ENCODE measurements around the gene ZWILCH.

Gene ZWILCH

DNA sequence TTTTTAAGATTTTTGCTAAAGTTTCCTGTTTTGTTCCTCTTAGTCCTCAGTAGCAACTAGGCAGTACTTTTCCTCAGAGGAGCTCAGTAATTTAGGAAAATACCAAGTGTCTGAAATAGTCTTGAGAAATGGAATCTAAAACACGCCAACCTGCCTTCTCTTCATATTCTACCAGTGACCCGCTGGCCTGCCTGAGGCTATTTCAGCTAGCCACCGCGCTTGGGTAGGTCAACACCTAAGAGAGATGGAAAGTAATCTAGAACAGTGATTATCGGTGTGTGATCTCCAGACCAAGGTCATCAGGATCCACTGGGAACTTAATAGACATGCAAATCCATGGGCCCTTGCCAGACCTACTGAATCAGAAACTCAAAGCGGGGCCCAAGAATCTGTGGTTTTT, 53.1 kb downstream of the ZWILCH start:
- no peak for DNase-seq

DNA sequence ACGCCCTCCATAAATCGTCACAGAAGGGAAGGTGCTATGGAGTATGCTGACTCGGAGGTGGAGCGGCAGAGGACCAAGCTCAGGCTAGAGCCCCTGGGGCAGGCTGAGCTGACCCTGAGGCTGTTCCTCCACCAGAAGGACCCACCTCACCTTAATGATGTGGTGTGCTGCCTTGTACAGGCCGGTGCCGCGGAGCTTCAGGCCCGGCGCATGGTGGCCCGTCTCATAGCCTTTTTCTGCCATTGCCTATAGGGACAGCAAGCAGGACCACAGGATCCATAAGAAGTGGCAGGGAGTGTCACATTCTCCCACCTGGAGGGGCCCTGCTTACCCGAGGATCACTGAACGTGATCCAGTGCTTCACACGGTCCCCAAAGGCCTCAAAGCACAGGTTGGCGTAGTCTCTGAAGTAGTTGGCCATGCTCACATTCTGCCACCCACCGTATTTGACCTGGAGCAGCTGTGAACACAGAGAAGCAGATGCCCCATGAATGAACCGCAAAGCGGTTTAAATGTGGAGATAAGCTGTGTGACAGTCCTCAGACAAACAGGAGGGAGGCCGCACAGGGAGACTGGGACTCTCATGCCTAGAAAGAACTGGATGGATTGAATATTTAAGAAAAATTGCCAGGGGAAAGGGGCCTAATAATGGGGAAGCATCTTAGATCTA, 55.9 kb downstream of the ZWILCH start:
- no peak for DNase-seq

DNA sequence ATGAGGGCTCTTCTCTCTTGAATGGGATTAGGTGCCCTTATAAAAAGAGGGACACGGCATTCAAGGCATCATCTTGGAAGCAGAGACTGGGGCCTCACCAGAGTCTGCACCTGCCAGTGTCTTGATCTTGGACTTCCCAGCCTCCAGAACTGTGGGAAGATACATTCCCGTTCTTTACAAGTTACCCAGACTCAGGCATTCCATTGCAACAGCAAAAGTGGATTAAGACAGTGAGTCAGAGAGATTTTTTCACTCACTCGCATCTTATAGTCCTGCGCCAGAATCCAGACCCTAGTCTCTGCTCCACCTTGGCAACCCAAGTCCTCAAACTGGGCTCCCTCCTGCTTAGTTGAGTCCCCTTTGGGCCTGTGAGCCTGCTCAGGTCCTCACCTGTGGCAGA, 58.0 kb downstream of the ZWILCH start:
- DNase-seq: no peak

DNA sequence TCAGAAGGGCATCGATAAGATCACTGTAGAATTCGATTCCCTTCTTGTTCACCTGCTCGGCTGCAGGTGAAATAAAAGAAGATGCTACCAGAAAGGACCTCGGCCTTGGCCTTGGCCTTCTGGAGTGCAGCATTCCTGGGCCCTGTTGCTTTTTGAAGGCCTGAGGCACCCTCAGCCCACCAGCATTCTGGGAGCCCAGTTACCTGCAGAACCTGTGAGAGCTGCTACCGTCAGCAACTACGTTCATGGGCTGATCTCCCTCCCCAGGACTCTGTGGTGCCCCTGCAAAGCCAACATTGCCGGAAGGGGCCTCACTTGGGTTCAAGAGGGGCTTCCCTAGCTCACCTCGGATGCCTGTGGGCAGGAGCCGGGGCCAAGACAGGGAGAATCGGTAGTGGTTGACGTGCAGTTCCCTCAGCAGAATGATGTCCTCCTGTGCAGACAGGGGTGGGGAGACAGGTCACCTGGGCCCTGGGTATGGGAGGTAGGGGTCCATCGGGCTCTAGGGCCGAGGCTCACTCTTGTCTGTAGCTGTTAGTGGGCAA, 58.5 kb downstream of the ZWILCH start:
- DNase-seq: no peak

DNA sequence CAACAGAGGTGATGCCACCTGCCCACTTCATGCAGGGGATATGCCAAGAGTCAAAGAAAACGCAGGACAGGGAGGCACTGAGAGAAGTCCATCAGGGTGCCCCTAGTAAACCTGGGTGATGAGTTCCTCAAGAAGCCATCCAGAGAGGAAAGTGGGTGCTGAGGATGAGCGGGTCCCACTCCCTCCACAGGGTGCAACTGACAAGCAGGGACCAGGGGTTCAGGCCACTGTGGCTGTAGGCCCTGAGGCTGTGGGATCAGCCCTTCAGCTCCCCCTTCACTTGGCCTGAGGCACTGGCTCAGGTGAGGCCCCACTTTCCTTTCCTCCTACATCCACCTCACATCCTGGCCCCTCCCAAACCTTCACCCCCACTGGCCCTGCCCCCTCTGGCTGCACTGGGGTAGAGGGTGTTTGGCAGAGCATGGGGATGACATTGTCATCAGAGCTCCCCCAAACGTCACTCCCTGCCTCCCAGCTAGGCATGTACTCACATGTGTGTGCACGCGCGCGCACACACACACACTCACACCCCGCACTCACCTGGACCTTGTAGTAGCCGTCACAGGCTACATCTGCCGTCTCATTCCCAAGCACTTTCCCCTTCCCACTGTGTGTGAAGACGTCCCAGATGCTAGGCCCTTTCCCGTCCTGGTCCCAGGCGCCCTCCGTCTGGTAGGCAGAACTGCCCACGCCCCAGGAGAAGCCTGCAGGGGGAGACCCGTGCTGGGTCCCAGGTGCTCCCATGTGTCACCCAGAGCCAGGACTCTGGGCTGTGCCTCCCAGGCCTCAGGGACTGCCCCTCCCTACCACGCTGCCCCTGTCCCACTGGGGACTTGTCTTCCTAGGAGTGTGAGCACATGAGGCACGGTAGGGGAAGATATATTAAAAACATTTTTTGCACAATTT, 59.3 kb downstream of the ZWILCH start:
- no peak for DNase-seq

DNA sequence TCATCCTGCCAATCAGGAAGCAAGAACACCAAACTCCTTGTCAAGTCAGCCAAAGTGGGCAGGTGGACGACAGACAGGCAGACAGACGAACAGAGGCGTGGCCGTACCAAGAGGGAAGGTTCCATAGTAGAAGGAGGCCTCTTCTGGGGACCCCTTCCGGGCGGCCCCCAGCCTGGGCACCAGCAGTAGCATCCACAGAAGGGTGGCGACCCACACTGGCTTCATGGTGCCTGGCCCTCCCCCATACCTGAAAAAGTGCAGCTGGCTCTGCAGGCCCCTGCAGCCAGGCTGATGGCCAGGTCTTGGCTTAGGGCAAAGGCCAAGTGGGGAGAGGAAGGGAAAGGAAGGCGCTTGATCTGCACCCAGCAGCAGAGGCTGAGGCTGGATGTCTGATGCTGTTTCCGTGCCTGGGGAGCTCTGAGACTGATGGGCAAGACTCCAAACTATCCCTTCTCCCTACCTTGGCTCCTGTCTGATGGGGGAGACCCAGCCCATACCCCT, 60.1 kb downstream of the ZWILCH start:
- DNase-seq: no peak

DNA sequence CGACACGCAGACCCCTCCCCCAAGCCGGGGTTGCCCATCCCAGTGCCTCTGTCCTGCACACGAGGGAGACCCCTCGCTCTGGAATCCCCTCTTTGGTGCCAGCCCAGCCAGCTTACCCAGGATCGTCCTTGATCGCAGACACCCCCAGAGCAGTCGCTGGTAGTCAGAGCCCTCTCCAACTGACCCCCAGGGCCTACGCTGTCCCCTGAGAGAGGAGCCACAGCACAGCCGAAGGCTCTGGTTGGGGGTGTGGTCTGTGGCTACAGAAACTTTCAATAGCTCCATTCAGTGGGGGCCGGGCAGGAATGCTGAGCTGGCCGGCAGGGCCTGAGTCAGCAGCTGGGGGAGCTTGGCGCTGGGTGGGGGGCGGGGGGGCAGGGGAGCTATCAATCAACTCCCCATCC, 60.6 kb downstream of the ZWILCH start, which contains the start of gene LCTL:
Gene LCTL (minus strand): TSS at position 258 of the 404 bp plus-strand sequence. CDS start 633 bp downstream, outside the sequence.
- no peak for DNase-seq

DNA sequence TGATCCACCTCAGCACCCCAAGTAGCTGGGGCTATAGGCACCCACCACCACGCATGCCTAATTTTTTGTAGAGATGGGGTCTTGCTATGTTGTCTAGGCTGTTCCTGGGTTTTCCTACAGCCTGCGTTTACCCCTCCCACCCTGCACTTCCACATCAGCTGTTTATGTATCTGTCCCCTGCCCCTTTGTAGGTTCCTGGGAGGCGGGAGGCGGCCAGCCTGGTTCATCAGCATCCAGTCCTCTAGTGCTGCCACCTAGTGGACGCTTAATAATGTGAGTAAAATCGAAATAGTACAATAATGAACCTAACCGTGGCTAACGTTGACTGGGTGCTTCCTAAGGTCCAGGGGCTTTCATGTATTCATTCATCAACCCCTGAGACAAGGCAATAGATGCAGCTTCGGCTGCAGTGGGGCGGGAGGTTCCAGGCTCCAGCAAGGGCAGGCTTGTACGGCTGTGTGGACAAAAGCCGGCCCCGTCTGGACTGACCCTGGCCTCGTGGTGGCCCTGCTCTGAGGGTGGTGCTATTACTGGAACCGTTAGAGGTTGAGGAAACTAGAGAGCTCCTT, 61.9 kb downstream of the ZWILCH start:
- DNase-seq: peak; percentile 31 to 67

DNA sequence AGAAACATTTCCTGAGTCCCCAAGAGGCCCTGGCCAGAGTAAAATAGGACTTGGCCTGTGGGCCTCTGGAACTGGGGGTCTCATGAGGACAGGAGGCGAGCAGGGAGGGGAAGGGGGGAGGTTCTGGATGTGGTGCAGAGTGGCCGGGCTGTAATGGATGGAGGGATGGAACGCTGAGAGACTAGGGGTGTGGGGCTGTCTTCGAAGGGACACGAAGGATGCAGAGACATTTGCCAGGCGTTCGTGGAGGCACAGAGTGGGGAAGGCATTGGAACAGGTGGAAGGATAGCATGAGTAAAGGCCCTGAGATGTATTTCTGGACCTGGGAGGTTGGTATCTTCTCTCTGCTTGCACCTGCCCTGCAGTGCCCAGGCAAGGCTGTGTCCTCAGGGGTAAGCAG, 62.8 kb downstream of the ZWILCH start:
- no peak for DNase-seq

DNA sequence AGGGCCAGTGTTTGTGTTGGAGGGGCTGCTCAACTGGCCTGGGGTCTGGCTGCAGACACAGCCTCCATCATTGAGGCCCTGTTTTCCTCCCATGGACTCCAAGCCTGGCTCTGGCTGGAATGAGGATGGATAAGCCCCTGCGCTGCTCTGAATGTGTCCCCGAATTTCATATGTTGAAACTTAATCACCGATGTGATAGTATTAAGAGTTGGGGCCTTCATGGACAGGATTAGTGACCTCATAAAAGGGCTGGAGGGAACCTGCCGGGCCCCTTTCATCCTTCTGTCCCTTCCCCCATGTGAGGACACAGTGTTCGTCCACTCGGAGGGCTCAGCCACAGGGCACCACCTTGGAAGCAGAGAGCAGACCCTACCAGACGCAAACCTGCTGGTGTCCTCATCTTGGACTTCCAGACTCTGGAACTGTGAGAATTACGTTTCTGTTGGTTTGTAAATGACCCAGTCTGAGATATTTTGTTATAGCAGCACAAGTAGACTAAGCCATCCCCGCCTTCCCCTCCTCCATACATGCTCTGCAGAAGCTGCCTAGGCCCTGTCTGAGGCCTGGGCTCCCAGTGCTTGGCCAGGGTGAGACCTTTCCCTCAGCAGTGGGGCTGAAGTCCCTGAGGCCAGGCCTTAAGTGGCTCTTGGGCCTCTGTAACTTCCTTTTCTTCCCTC, 64.5 kb downstream of the ZWILCH start:
- no peak for DNase-seq

DNA sequence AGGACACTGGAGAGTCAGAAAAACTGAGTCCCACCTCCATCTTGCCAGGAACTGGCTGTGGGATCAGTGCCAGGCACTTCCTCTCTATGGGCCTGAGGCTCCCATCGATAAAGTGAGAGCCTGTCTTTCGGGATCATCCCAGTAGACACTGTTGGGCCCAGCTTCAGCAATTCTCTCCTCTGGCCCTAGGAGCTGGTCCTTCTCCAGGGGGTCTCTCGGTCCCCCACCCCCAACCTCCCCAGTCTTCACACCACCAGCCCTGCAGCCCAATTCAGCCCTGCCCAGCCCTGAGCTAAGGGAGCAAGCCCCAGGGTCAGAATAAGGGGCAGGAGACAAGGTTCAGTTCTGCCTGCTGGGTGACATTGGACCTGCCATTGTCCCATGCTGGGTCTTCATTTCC, 65.2 kb downstream of the ZWILCH start:
- DNase-seq: no peak

DNA sequence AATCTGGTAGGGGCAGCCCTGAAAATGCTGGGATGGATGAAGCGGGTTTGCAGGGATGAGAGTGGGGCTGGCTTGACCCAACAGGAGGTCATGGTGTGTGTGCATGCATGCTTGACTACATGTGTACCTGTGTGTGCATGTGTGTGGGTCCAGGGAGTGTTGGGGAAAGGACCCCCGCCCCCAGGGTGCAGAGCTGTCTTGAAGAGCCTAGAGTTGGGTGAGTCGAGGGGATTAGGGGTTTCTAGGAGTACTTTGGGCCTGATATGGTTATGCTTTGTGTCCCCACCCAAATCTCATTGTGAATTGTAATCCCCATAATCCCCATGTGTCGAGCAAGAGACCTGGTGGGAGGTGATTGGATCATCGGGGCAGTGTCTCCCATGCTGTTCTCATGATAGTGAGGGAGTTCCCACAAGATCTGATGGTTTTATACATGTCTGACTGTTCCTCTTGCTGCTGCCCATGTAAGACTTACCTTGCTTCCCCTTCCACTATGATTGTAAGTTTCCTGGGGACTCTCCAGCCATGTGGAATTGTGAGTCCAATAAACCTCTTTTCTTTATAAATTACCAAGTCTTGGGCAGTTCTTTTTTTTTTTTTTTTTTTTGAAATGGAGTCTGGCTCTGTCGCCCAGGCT, 65.8 kb downstream of the ZWILCH start:
- no peak for DNase-seq

DNA sequence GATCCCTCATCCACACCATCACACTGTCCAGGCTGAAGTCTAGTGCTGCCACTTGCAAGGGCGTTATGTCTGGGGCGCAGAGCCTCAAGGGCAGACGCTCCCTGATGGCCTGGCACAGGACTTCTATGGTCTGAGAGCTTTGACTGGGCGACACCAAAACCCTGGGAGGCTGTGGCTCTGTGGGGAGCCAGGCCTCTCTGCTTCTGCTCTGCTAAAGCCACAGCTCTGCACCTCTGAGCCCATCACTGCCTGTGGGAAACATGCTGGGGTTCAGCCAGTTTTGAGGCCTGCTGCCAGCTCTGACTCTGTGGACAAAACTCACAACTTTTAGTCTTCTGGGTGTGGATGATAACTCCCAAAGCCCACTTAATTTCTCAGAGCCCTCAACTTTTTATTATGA, 67.0 kb downstream of the ZWILCH start:
- DNase-seq: no peak

DNA sequence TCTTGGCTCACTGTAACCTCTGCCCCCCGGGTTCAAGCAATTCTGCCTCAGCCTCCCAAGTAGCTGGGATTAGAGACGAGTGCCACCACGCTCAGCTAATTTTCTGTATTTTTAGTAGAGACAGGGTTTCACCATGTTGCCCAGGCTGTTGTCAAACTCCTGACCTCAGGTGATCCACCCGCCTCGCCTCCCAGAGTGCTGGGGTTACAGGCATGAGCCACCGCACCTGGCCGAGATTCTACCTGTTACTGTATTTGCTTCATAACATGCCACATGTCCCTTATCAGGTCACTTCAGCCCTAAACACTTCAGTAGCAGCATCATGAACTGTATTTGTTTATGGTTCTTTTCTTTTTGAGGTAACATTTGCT, 68.2 kb downstream of the ZWILCH start:
- DNase-seq: no peak

DNA sequence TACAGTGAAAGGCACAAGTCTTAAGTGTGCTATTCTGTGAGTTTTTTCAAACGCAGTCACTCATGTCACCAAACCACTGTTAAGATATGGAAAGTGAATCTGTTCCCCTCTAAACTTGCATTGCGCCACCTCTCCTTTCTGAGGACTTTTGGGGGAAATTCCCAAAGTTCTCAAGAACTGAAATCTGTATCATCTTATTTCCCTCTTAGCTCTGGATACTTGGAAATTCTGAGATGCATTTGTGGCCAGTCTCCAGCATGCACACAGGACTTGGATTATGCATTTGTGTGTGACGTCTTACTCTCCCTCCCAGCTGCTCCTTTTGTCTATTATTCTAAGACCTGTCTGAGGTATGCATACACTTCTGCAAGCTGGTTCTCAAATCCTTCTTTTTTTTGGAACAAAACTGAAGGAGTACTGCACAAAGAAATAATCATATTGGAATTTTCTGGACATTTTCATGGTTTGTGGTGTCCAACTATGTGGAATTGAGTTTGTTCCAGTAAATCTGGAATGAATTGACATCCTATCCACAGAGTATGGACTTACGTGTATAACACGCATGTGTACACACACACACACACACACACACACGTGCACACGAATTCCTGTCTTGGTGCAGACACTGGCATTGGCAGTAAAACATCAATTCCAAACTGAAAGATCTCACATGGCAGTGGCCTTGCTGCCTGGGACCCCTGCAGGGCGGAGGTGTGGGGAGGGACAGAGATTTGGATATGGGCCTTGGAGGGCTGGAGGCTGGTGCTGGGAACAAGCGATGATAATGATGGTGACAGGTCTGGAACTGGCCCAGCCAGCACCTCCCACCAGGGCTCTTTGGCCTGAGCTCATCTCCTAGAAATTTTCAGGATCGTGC, 68.8 kb downstream of the ZWILCH start:
- no peak for DNase-seq

DNA sequence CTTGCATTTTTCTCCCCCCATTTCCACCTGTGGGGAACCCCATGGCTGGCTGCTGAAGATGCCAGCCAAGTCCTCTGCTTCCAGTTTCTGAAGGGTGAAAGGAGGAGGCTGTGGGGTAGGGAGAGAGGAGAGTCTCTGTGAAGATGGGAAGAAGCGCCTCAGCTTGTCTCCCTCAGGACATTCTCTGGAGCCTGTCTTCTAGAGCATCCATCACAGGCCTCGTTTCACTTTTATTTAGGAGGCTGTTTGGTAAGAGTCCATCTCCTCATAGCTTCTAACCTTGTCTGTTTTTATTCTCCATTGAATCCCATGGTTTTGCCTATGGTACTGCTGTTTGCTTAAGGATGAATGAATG, 69.4 kb downstream of the ZWILCH start:
- no peak for DNase-seq

DNA sequence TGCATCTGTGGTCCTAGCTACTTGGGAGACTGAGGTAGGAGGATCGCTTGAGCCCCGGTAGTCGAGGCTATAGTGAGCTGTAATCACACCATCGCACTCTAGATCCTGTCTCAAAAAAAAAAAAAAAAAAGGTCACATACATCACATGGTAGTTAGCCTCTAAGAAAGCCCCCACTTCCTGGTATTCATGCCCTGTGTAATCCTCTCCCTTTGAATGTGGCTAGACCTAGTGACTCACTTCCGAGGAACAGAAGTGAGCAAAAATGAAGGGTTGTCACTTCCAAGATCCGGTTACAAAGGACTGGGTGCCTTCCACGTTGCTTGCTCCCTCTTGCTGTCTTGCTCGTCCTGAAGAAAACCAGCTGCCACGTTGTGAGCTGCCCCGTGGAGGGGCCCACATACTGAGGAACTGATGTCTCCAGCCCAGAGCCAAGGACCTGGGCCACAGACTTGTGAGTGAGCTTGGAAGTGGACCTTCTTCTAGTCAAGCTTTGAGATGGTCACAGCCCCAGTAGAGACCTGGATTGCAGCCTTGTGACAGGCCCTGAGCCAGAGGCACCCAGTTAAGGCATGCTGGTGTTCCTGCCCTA, 73.3 kb downstream of the ZWILCH start:
- DNase-seq: no peak

DNA sequence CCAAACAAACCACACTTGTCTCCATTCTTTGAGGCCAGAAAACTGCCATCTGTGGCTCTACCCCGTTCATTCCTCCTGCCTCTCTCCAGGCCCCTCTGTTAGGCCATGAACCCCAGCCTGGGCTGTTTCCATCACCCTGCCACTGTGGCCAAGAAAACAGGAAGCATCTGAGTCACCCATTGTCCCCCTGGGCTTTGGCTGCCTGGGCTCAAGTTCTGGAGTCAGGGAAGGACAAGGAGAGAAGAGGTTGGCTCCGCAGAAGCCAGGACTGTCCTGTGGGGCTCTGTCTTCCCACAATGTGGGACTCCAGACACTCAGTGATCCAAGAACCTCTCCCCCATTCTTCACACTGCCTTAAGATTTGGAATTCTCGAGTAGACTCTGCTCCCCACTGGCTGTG, 75.5 kb downstream of the ZWILCH start:
- DNase-seq: no peak

DNA sequence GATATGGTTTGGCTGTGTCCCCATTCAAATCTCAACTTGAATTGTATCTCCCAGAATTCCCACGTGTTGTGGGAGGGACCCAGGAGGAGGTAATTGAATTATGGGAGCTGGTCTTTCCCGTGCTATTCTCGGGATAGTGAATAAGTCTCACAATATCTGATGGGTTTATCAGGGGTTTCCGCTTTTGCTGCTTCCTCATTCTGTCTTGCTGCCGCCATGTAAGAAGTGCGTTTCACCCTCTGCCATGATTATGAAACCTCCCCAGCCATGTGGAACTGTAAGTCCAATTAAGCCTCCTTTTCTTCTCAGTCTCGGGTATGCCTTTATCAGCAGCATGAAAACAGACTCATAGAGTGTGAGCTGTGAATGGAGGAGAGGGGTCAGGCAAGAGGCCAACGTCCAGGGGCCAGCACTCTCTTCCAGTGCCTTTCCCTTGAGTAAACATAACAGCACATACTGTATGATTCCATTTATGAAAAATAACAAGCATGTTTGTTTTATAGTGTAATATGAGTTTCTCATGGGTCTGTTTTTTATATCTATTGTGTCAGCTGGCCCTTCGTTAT, 76.9 kb downstream of the ZWILCH start:
- no peak for DNase-seq

DNA sequence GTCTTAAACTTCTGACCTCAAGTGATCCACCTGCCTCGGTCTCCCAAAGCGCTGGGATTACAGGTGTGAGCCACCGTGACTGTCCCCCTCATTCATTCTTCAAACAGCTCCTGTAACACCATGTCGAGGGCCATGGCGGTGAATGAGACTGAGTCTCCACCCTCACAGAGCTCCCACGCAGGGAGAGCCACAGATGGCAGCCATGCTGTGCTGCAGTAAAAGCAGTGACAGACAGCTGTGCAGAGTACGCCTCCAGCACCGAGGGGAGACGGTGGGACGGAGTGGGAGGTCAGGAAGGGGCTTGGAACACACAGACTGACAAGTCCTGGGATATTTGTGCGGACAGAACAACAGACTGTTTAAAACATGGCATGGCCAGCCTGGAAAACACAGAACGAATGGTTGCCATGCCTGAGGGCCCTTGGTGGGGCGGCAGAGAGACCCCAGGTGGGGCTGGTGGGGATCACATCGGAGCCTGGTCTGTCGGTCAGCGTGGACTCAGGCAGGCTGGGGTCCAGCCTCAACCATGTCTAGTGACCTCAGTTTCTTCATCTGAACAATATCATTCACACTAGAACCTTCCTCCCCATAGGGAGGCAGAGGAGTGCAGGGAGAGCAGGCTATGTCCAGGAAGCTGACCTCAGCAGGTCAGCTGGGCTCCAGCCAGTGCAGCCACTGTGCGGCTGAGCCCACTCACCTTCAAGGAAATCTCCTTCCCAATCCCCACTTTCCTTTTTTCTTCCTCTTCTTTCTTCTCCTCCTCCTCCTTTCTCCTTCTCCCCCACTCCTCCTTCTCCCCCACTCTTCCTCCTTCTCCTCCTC, 81.2 kb downstream of the ZWILCH start:
- DNase-seq: no peak
